Mesenchymal stem cell (in vitro differentiated cells and primary cell): ENCODE results near the gene PAX3.
"Not testable (repeated sequence)": the region's sequence is repeated elsewhere in the genome, so short reads cannot be mapped to it uniquely, and the experiment has no call there.

Source experiments
- DNase-seq: peaks from one replicate; pipeline ENCODE4 v3.0.0-alpha.2; 2013
- H2AFZ ChIP-seq: one replicate; pipeline ENCODE4 v1.6.1; 2013; ENCODE audit warnings: low read depth, mild to moderate bottlenecking, control low read depth, inconsistent platforms, low read length, moderate library complexity
- H2AK5ac ChIP-seq: 2 replicates; pipeline ENCODE4 v1.6.1; 2013; ENCODE audit warnings: low read length, moderate library complexity, mild to moderate bottlenecking, inconsistent platforms; ENCODE audit not compliant: severe bottlenecking
- H2BK120ac ChIP-seq: one replicate; pipeline ENCODE4 v1.6.1; 2013; ENCODE audit warnings: low read depth, mild to moderate bottlenecking, inconsistent platforms, low read length, moderate library complexity
- H2BK12ac ChIP-seq, 2 experiments: one replicate each; pipeline ENCODE4 v1.6.1; 2013; ENCODE audit warnings: inconsistent platforms in 2 of 2, low read length in 2 of 2, mild to moderate bottlenecking in 2 of 2, moderate library complexity in 2 of 2, control low read depth in 1 of 2
- H2BK15ac ChIP-seq: one replicate; pipeline ENCODE4 v1.6.1; 2013; ENCODE audit warnings: mild to moderate bottlenecking, low read depth, inconsistent platforms; ENCODE audit not compliant: poor library complexity, severe bottlenecking
- H2BK5ac ChIP-seq: 2 replicates; pipeline ENCODE4 v1.6.1; 2013; ENCODE audit warnings: low read depth, mild to moderate bottlenecking, low read length, control low read depth, inconsistent platforms; ENCODE audit not compliant: poor library complexity, severe bottlenecking
- H3K14ac ChIP-seq, 2 experiments: one replicate each; pipeline ENCODE4 v1.6.1; 2013; ENCODE audit warnings: inconsistent platforms in 2 of 2, low read length in 2 of 2, control low read depth in 1 of 2, mild to moderate bottlenecking in 1 of 2, moderate library complexity in 1 of 2
- H3K18ac ChIP-seq, 2 experiments: one replicate each; pipeline ENCODE4 v1.6.1; 2013; ENCODE audit warnings: inconsistent platforms in 2 of 2, low read length in 2 of 2, control low read depth in 1 of 2, low read depth in 1 of 2, mild to moderate bottlenecking in 1 of 2
- H3K23ac ChIP-seq, 2 experiments: one replicate each; pipeline ENCODE4 v1.6.1; 2013; ENCODE audit warnings: inconsistent platforms in 2 of 2, low read length in 2 of 2, mild to moderate bottlenecking in 2 of 2, moderate library complexity in 2 of 2, control low read depth in 1 of 2
- H3K27ac ChIP-seq: 2 replicates; pipeline ENCODE4 v1.5.1; 2013; ENCODE audit warnings: mild to moderate bottlenecking, moderate library complexity, low read length, control low read depth, inconsistent platforms; ENCODE audit not compliant: poor library complexity, severe bottlenecking
- H3K27me3 ChIP-seq, 2 experiments: 2 replicates each; pipeline versions ENCODE4 v1.6.1 to v1.7.0; 2013; ENCODE audit warnings: low read length in 2 of 2, mild to moderate bottlenecking in 2 of 2, moderate library complexity in 2 of 2, control low read depth in 1 of 2, inconsistent platforms in 1 of 2; ENCODE audit not compliant: control insufficient read depth in 1 of 2, insufficient read depth in 1 of 2
- H3K36me3 ChIP-seq, 2 experiments: 2 replicates each; pipeline versions ENCODE4 v1.6.1 to v1.7.0; 2013; ENCODE audit warnings: low read length in 2 of 2, control low read depth in 1 of 2, inconsistent platforms in 1 of 2, low read depth in 1 of 2, mild to moderate bottlenecking in 1 of 2; ENCODE audit not compliant: insufficient read depth in 2 of 2, control insufficient read depth in 1 of 2
- H3K4ac ChIP-seq, 2 experiments: one replicate each; pipeline ENCODE4 v1.6.1; 2013; ENCODE audit warnings: inconsistent platforms in 2 of 2, low read length in 2 of 2, mild to moderate bottlenecking in 2 of 2, moderate library complexity in 2 of 2, control low read depth in 1 of 2, low read depth in 1 of 2
- H3K4me1 ChIP-seq: 2 replicates; pipeline ENCODE4 v1.6.1; 2013; ENCODE audit warnings: low read depth, low read length, control low read depth; ENCODE audit not compliant: control insufficient read depth, insufficient read depth
- H3K4me2 ChIP-seq: 2 replicates; pipeline ENCODE4 v1.6.1; 2013; ENCODE audit warnings: low read length, mild to moderate bottlenecking, inconsistent platforms; ENCODE audit not compliant: poor library complexity, severe bottlenecking
- H3K4me3 ChIP-seq, 2 experiments: 2 replicates each; pipeline versions ENCODE4 v1.5.1 to v1.7.0; 2013; ENCODE audit warnings: low read length in 2 of 2, mild to moderate bottlenecking in 2 of 2, control low read depth in 1 of 2, low read depth in 1 of 2; ENCODE audit not compliant: insufficient read depth in 1 of 2
- H3K79me1 ChIP-seq: replicated peaks from 2 replicates; pipeline ENCODE4 v1.6.1; 2013; ENCODE audit warnings: mild to moderate bottlenecking, control low read depth, low read length, inconsistent platforms; ENCODE audit not compliant: poor library complexity, severe bottlenecking
- H3K9ac ChIP-seq: 2 replicates; pipeline ENCODE4 v1.7.0; 2013; ENCODE audit warnings: mild to moderate bottlenecking, low read length, moderate library complexity
- H3K9me3 ChIP-seq: 2 replicates; pipeline ENCODE4 v1.7.0; 2013; ENCODE audit warnings: mild to moderate bottlenecking, low read length; ENCODE audit not compliant: control insufficient read depth
- H4K8ac ChIP-seq: one replicate; pipeline ENCODE4 v1.6.1; 2013; ENCODE audit warnings: inconsistent platforms, mild to moderate bottlenecking, low read length, moderate library complexity
- H4K91ac ChIP-seq: one replicate; pipeline ENCODE4 v1.6.1; 2013; ENCODE audit warnings: mild to moderate bottlenecking, low read length, inconsistent platforms
- WGBS: methylation state at CpG from one replicate; pipeline ENCODE4 v1.1.7; 2013; ENCODE audit warnings: mixed read lengths; 5-methylcytosine and 5-hydroxymethylcytosine counted together

The PAX3 gene

GRCh38 chr2:222159221-222159620, 139.6 kb downstream of the PAX3 start:
- Histone ChIP-seq H3K4me1 (no peaks in the 10 kb centered on the region), H2AK5ac (no peak overlapping the region), H2BK15ac (no peak overlapping the region), H3K27ac (no peak overlapping the region), H2AFZ (no peak overlapping the region), H2BK120ac (no peak overlapping the region), H3K36me3 (no peaks in the 10 kb centered on the region), H3K9ac (no peak overlapping the region), H2BK12ac (no peak overlapping the region), H3K4me3 (no peak overlapping the region), H2BK5ac (no peak overlapping the region), H3K14ac (no peak overlapping the region), H3K18ac (no peak overlapping the region), H3K23ac (no peak overlapping the region), H4K91ac (no peak overlapping the region), H4K8ac (no peak overlapping the region), H3K27me3 (no peaks in the 10 kb centered on the region), H3K79me1 (no peaks in the 10 kb centered on the region), H3K4me2 (no peak overlapping the region), H3K4ac (no peak overlapping the region), H3K9me3 (no peaks in the 10 kb centered on the region)
- no peak for DNase-seq
- WGBS, result 86% methylated on average over 3 of the region's 4 CpGs

GRCh38 chr2:222155003-222155664, 143.7 kb downstream of the PAX3 start:
- WGBS, result 41% methylated on average over 21 of the region's 27 CpGs

More at GRCh38 chr2:222155003-222155664, 143.7 kb downstream of the PAX3 start:
- not testable (repeated sequence) for H2BK15ac ChIP-seq, H3K18ac ChIP-seq, H2AK5ac ChIP-seq, H3K36me3 ChIP-seq, H3K27ac ChIP-seq, H3K9me3 ChIP-seq, H2BK120ac ChIP-seq, H3K4me1 ChIP-seq, H2BK12ac ChIP-seq, H3K27me3 ChIP-seq, H3K14ac ChIP-seq, H2AFZ ChIP-seq, H3K4me3 ChIP-seq, H3K4me2 ChIP-seq, H2BK5ac ChIP-seq, H4K91ac ChIP-seq, H3K79me1 ChIP-seq, H3K9ac ChIP-seq, H4K8ac ChIP-seq, DNase-seq, H3K23ac ChIP-seq, H3K4ac ChIP-seq
